ENCODE data around the gene TCIRG1.

DNA sequence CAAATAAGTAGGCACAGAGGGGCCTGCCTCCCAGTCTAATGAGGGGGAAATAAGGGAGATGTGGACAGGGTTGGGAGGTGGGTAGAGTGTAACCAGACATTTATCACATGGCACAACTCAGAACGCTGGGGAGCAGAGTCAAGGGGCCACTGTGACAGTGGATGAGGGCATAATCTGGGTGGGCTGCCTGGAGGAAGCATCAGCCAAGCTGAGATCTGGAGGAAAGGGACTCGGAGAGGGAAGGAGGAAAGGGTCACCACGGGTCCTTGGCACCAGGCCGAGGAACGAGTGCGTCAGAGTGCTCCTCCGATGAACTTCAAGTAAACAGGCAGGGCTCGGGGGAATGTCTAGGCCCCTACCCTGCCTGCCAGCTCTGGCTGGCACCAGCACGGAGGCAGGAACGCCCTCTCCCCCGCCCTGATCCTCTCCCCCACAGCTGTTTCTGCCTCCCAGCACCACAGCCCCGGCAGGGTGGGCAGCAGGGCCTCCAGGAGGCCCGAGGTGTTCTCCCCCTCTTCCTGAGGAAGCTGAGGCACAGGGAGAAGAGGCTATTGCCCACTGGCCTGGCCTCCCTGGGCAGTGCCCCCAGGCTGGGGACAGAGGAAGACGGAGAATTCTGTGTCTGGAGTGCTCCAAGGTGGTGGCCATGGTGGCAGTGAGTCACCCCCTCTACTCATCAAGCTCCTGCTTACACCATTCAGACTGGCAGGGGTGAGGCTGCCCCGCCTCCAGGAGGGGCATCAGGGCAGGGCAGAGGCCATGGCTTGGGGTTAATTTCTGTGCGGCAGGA lies 24.5 kb upstream of the TCIRG1 start:
- TF ChIP-seq, protein P1, sequence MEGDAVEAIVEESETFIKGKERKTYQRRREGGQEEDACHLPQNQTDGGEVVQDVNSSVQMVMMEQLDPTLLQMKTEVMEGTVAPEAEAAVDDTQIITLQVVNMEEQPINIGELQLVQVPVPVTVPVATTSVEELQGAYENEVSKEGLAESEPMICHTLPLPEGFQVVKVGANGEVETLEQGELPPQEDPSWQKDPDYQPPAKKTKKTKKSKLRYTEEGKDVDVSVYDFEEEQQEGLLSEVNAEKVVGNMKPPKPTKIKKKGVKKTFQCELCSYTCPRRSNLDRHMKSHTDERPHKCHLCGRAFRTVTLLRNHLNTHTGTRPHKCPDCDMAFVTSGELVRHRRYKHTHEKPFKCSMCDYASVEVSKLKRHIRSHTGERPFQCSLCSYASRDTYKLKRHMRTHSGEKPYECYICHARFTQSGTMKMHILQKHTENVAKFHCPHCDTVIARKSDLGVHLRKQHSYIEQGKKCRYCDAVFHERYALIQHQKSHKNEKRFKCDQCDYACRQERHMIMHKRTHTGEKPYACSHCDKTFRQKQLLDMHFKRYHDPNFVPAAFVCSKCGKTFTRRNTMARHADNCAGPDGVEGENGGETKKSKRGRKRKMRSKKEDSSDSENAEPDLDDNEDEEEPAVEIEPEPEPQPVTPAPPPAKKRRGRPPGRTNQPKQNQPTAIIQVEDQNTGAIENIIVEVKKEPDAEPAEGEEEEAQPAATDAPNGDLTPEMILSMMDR (IDR thresholded peaks at IDR 0.05): no peak
- TF ChIP-seq POLR2A (IDR thresholded peaks at IDR 0.05) (no peak), POLR2AphosphoS5 (IDR thresholded peaks at IDR 0.05; ENCODE audit: insufficient read depth in 1 of 2, low read depth in 1 of 2) (peak in 1 of 2 donors; percentile 56)
